Measurements from ENCODE around the gene BHLHE23.

DNA sequence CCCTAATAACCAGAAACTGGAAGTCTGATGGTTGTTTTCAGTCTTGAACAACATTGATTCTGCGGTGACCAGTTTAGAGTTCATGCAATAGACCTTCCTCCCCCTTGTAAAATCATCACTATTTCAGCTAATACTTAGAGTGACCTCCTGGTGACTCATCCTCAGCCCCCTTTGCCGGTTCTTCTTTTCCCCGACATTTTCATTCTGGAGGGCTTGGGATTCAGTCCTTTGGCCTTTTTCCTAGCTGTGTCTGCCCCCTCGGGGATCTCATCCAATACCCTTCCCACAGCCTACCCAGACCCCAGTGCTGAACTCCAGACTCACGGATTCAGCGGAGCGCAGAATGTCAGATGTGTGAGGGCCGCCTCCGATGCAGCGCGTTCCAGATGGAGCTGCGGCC lies 7.5 kb upstream of the BHLHE23 start:
- TF ChIP-seq, protein P1, sequence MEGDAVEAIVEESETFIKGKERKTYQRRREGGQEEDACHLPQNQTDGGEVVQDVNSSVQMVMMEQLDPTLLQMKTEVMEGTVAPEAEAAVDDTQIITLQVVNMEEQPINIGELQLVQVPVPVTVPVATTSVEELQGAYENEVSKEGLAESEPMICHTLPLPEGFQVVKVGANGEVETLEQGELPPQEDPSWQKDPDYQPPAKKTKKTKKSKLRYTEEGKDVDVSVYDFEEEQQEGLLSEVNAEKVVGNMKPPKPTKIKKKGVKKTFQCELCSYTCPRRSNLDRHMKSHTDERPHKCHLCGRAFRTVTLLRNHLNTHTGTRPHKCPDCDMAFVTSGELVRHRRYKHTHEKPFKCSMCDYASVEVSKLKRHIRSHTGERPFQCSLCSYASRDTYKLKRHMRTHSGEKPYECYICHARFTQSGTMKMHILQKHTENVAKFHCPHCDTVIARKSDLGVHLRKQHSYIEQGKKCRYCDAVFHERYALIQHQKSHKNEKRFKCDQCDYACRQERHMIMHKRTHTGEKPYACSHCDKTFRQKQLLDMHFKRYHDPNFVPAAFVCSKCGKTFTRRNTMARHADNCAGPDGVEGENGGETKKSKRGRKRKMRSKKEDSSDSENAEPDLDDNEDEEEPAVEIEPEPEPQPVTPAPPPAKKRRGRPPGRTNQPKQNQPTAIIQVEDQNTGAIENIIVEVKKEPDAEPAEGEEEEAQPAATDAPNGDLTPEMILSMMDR (conservative IDR thresholded peaks at IDR 0.05 in 1 of 2, IDR thresholded peaks at IDR 0.05 in 1 of 2; ENCODE audit: low read depth in 1 of 2, low read length in 2 of 2) = no peak
- peak; percentile 61 for TF ChIP-seq EZH2 (IDR thresholded peaks at IDR 0.05; ENCODE audit: low read length, missing control alignments)
